Aortic smooth muscle cell (primary cell): ENCODE measurements around the gene HMGN1. TPM values are rescaled to one million over a fixed set of nuclear protein-coding genes. Genes with fewer than 3 reads are reported as not detected.

Experiments used
- total RNA-seq: library from RNA; depleted of rRNA; stranded (reverse); fragments of >200 nt; gene quantifications from 2 replicates; pipeline ENCODE4 v1.2.3, GENCODE V29; 2014

HMGN1 gene, protein sequence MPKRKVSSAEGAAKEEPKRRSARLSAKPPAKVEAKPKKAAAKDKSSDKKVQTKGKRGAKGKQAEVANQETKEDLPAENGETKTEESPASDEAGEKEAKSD
- 177 and 225 TPM in 2 replicates for total RNA-seq

DNA sequence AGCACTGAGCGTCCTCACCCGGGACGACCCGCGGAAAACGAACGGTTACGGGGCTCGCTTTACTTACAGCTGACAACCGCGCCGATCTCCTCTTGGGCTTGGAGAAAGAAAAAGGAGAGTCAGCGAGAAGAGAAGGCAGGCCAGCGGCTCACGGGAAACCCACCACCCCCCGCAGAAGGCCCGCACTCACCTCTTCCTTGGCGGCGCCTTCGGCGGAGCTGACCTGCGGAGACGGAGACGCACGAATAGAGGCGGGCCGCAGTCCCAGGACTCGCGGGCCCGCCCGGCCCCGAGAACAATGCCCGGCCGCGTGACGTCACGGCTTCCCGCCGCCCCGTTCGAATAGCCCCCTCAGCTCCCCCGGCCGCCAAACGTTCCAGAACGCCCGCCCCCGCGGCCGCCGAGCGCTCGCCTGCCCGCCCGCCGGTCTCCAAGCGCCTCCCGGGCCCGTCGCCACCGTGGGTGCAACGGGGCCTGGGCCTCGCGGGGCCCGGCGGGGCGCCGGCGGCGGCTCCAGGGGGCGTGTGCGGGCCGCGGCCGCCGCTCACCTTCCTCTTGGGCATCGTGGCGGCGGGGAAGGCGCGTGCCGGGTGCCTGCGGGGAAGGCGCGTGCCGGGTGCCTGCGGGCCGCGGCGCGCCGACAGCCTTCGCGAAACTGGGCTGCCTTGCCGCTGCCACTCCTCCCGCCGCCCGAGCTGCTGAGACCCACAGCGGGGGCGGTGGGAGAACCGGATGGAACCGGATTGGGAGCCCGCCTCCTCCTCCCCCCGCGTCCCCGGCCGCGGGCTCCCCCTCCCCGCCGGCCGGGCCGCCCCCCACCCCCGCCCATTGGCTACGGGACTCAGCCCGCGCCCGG is at the start of gene HMGN1:
TSS of gene HMGN1 (minus strand) at position 734 of the 856 bp plus-strand sequence. CDS start at position 563, 171 bp downstream.

DNA sequence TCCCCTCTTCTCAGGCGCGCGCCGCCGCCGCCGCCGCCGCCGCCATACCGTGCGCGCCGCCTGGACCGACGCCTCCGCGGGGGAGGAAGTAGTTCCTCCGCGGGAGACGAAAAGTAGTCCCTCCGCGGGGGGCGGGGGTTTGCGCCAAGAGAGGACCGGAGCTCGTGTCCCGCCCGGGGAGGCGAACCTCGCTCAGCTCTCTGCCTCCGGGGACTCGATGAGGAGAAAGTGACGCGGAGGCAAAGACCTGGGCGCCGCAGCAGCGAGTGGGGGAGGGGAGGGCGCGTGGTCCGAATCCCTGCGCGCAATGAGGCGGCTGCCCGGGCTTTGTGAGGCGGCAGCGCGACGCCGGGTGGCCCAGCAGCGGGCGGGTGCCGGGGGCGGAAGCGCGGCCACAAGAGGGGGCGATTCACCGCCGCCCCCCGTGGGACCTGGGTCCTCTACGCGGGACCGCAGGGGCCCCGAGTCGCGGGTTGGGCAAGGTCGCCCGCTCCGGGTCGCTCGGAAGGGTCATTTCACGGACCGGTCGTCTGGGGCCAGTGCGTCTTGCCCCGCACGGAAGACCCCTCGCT is 35.2 kb downstream of the HMGN1 start, which contains the start of gene BRWD1:
TSS of gene BRWD1 (minus strand) at position 62 of the 572 bp plus-strand sequence. CDS start 141 bp downstream, outside the sequence.

Other genes with a start within 250 kb of the HMGN1 start
- gene PSMG1, start 165.6 kb downstream of the HMGN1 start, total RNA-seq = 61.4 and 65.8 TPM in 2 replicates
- gene BRWD1, start 35.5 kb downstream of the HMGN1 start, total RNA-seq = 42.7 and 46.9 TPM in 2 replicates
- 1.3 and 1.8 TPM in 2 replicates for gene LCA5L, start 96.7 kb upstream of the HMGN1 start, total RNA-seq
- gene SH3BGR, start 102.9 kb upstream of the HMGN1 start, total RNA-seq = 5.7 and 10.5 TPM in 2 replicates